K562 (cell line): ENCODE measurements around the gene NARF. TPM values are rescaled to one million over a fixed set of nuclear protein-coding genes. Genes with fewer than 3 reads are reported as not detected.

Experiments
- EHMT2 ChIP-seq: fragments of 450-650 bp; IDR thresholded peaks from 2 replicates; pipeline ENCODE4 v1.6.1; 2018; ENCODE audit warnings: antibody characterized with exemption
- ETV6 ChIP-seq, 3 experiments: fragments of 150-350 bp in 1 of 3; sonication (generic) in 1 of 3; formaldehyde crosslinking in 1 of 3; IDR thresholded peaks; 2 replicates each; pipeline versions ENCODE4 v1.6.1 to v1.8.0; 2014 to 2022; ENCODE audit warnings: borderline replicate concordance in 2 of 3, low read depth in 2 of 3, antibody characterized with exemption in 1 of 3, low read length in 1 of 3, mild to moderate bottlenecking in 1 of 3, missing genetic modification reagents in 1 of 3
- MECOM ChIP-seq: fragments of 250-450 bp; sonication (Bioruptor Pico); IDR thresholded peaks from 2 replicates; pipeline ENCODE4 v1.8.0; 2022; ENCODE audit warnings: inconsistent platforms
- MIER1 ChIP-seq: fragments of 450-650 bp; IDR thresholded peaks from 2 replicates; pipeline ENCODE4 v1.6.1; 2016; ENCODE audit warnings: antibody characterized with exemption, mild to moderate bottlenecking, low read depth
- MYC ChIP-seq, 2 experiments: fragments of 250-450 bp in 1 of 2; sonication (Bioruptor Pico) in 1 of 2; IDR thresholded peaks; 2 replicates each; pipeline versions ENCODE4 v1.5.1 to v1.6.1; 2012 to 2021; ENCODE audit warnings: low read depth in 2 of 2, borderline replicate concordance in 1 of 2, improper control_type of control experiment in 1 of 2, low read length in 1 of 2, mild to moderate bottlenecking in 1 of 2, moderate library complexity in 1 of 2
- NFATC3 ChIP-seq: fragments of 450-650 bp; IDR thresholded peaks from 2 replicates; pipeline ENCODE4 v1.6.1; 2017; ENCODE audit warnings: mild to moderate bottlenecking
- POU5F1 ChIP-seq: fragments of 150-350 bp; IDR thresholded peaks from 2 replicates; pipeline ENCODE4 v1.6.1; 2014; ENCODE audit warnings: borderline replicate concordance, low read length, low read depth, mild to moderate bottlenecking; ENCODE audit not compliant: partially characterized antibody
- SMARCB1 ChIP-seq: IDR thresholded peaks from 2 replicates; pipeline ENCODE4 v1.6.1; 2011; ENCODE audit warnings: improper control_type of control experiment, low read depth; ENCODE audit not compliant: insufficient read length
- ZNF274 ChIP-seq: IDR thresholded peaks from 2 replicates; pipeline ENCODE4 v1.6.1; 2011; ENCODE audit warnings: low read depth, mild to moderate bottlenecking, low read length, moderate library complexity, borderline replicate concordance
- ZNF699 ChIP-seq: fragments of 250-450 bp; sonication (Bioruptor Pico); IDR thresholded peaks from 2 replicates; pipeline ENCODE4 v1.8.0; 2021; ENCODE audit warnings: mild to moderate bottlenecking, moderate library complexity; ENCODE audit not compliant: insufficient replicate concordance
- ZNF778 ChIP-seq: fragments of 450-650 bp; formaldehyde crosslinking; IDR thresholded peaks from 2 replicates; pipeline ENCODE4 v1.4.0; 2020; ENCODE audit warnings: mild to moderate bottlenecking, moderate library complexity
- ZZZ3 ChIP-seq: fragments of 450-650 bp; IDR thresholded peaks from 2 replicates; pipeline ENCODE4 v1.6.1; 2016; ENCODE audit warnings: antibody characterized with exemption, mild to moderate bottlenecking, moderate library complexity
- polyA plus RNA-seq, 8 experiments: library from polyadenylated mRNA; depleted of rRNA in 4 of 8; stranded (reverse) in 5 of 8; unstranded in 3 of 8; fragments of >200 nt; fragmentation: Nextera tagmentation in 2 of 8; fragmentation: Illumina TruSeq in 1 of 8; extraction: Ambion mirVana in 2 of 8; extraction: Trizol in 1 of 8; gene quantifications; 2 replicates each; pipeline versions ENCODE4 v1.2.1 to v1.2.3, GENCODE V29; 2011 to 2014; ENCODE audit warnings: inconsistent platforms in 1 of 8, missing spikeins in 1 of 8
- total RNA-seq, 7 experiments: library from RNA; depleted of rRNA in 6 of 7; stranded (reverse); fragments of >200 nt in 6 of 7; fragmentation: Illumina TruSeq in 2 of 7; extraction: Trizol in 2 of 7; gene quantifications; 2 replicates each; pipeline versions ENCODE4 v1.2.1 to v1.2.3, GENCODE V29; 2011 to 2021; ENCODE audit warnings: low replicate concordance in 1 of 7
- TF ChIP-seq, protein P1 (sequence below): sonication (generic); formaldehyde crosslinking; IDR thresholded peaks from 2 replicates; pipeline ENCODE4 v1.8.0; 2023; ENCODE audit warnings: missing genetic modification reagents, mild to moderate bottlenecking, borderline replicate concordance
- TF ChIP-seq, protein P2 (sequence below): fragments of 450-650 bp; IDR thresholded peaks from 2 replicates; pipeline ENCODE4 v1.7.1; 2018; ENCODE audit warnings: mild to moderate bottlenecking, low read depth; ENCODE audit not compliant: partially characterized antibody
- TF ChIP-seq, protein P3 (sequence below): fragments of 250-450 bp; sonication (Bioruptor Pico); IDR thresholded peaks from 2 replicates; pipeline ENCODE4 v1.4.0; 2020; ENCODE audit warnings: borderline replicate concordance

NARF gene
- total and polyA plus RNA-seq, 9 of the 15 experiments (the other 6 are each of a cell fraction or from before 2014, with no cell fraction given), result 60.4 to 423 (median 132) TPM

DNA sequence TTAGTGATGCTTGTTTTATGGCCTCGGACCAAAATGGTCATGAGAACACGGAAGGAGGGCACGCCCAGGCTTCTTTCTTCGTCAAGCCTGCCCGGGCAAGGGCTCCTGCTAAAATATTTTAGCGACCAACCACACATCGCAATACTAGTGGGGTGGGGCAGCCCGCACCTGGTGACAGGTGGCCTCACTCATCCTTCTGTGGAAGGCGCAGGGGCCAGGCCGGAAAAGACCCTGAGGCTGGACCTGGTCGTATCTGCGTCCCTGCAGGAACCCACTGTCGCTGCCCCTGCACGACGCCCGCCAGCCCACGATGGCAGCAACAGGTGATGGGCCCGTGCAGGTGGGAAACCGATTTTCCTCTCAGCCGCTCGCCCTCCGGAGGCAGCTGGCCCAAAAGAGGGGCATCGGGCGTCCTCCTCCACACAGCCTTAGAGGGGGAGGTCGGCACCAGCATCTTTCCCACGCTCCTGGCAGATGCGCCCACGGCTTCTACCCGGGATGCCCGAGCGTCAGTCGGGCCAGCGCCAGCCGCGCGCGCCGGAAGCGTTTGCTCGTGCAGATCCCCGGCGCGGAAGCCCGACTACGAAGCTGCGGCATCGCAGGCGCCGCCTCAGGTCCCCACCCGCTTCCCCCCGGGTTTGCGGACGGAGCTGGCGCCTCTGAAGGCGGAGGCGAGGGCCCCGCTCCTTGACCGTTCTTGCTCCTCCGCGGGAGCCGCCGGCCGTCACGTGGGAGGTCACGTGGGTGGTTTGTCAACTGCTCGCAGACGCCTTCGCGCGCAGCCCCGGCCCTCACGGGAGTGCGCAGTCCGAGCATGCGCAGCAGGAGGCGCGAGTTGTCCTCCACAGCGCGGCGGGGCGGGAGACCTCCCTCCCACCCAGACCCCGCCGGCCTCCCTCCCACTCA is 38.2 kb downstream of the NARF start (continued):
- TF ChIP-seq, protein P1, sequence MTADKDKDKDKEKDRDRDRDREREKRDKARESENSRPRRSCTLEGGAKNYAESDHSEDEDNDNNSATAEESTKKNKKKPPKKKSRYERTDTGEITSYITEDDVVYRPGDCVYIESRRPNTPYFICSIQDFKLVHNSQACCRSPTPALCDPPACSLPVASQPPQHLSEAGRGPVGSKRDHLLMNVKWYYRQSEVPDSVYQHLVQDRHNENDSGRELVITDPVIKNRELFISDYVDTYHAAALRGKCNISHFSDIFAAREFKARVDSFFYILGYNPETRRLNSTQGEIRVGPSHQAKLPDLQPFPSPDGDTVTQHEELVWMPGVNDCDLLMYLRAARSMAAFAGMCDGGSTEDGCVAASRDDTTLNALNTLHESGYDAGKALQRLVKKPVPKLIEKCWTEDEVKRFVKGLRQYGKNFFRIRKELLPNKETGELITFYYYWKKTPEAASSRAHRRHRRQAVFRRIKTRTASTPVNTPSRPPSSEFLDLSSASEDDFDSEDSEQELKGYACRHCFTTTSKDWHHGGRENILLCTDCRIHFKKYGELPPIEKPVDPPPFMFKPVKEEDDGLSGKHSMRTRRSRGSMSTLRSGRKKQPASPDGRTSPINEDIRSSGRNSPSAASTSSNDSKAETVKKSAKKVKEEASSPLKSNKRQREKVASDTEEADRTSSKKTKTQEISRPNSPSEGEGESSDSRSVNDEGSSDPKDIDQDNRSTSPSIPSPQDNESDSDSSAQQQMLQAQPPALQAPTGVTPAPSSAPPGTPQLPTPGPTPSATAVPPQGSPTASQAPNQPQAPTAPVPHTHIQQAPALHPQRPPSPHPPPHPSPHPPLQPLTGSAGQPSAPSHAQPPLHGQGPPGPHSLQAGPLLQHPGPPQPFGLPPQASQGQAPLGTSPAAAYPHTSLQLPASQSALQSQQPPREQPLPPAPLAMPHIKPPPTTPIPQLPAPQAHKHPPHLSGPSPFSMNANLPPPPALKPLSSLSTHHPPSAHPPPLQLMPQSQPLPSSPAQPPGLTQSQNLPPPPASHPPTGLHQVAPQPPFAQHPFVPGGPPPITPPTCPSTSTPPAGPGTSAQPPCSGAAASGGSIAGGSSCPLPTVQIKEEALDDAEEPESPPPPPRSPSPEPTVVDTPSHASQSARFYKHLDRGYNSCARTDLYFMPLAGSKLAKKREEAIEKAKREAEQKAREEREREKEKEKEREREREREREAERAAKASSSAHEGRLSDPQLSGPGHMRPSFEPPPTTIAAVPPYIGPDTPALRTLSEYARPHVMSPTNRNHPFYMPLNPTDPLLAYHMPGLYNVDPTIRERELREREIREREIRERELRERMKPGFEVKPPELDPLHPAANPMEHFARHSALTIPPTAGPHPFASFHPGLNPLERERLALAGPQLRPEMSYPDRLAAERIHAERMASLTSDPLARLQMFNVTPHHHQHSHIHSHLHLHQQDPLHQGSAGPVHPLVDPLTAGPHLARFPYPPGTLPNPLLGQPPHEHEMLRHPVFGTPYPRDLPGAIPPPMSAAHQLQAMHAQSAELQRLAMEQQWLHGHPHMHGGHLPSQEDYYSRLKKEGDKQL (CRISPR knock-in tag), result no peak
- TF ChIP-seq MIER1 (no peak), NFATC3 (no peak), MECOM (CRISPR knock-in tag) (no peak), ZNF778 (CRISPR knock-in tag) (no peak), SMARCB1 (no peak), POU5F1 (no peak), ZZZ3 (no peak), EHMT2 (no peak), ZNF699 (CRISPR knock-in tag) (no peak), MYC (IDR thresholded peaks at IDR 0.05; ENCODE audit: low read depth, low read length) (peak; percentile 84), MYC (CRISPR knock-in tag; IDR thresholded peaks at IDR 0.05; ENCODE audit: borderline replicate concordance, low read depth) (peak; percentile 52; the same call in 1 of the 2 replicates), ETV6 (IDR thresholded peaks at IDR 0.05; ENCODE audit: borderline replicate concordance in 1 of 2, low read depth in 2 of 2, low read length in 1 of 2) (no peak), ETV6 (CRISPR knock-in tag; IDR thresholded peaks at IDR 0.05; ENCODE audit: borderline replicate concordance) (peak; percentile 89; the same call in 1 of the 2 replicates), ZNF274 (no peak)
- TF ChIP-seq, protein P2, sequence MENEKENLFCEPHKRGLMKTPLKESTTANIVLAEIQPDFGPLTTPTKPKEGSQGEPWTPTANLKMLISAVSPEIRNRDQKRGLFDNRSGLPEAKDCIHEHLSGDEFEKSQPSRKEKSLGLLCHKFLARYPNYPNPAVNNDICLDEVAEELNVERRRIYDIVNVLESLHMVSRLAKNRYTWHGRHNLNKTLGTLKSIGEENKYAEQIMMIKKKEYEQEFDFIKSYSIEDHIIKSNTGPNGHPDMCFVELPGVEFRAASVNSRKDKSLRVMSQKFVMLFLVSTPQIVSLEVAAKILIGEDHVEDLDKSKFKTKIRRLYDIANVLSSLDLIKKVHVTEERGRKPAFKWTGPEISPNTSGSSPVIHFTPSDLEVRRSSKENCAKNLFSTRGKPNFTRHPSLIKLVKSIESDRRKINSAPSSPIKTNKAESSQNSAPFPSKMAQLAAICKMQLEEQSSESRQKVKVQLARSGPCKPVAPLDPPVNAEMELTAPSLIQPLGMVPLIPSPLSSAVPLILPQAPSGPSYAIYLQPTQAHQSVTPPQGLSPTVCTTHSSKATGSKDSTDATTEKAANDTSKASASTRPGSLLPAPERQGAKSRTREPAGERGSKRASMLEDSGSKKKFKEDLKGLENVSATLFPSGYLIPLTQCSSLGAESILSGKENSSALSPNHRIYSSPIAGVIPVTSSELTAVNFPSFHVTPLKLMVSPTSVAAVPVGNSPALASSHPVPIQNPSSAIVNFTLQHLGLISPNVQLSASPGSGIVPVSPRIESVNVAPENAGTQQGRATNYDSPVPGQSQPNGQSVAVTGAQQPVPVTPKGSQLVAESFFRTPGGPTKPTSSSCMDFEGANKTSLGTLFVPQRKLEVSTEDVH, result peak; percentile 22
- TF ChIP-seq, protein P3, sequence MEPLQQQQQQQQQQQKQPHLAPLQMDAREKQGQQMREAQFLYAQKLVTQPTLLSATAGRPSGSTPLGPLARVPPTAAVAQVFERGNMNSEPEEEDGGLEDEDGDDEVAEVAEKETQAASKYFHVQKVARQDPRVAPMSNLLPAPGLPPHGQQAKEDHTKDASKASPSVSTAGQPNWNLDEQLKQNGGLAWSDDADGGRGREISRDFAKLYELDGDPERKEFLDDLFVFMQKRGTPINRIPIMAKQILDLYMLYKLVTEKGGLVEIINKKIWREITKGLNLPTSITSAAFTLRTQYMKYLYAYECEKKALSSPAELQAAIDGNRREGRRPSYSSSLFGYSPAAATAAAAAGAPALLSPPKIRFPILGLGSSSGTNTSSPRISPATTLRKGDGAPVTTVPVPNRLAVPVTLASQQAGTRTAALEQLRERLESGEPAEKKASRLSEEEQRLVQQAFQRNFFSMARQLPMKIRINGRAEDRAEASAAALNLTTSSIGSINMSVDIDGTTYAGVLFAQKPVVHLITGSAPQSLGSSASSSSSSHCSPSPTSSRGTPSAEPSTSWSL (CRISPR knock-in tag), result no peak; the same call in 1 of the 2 replicates
